NCI-H1092 treated with DMSO at 0.1 percent for 48 hours (cell line): ENCODE results near the gene GPD1L.
"Not testable (repeated sequence)": the region's sequence is repeated elsewhere in the genome, so short reads cannot be mapped to it uniquely, and the experiment has no call there.

Experiments
- DNase-seq: peaks from one replicate; lab custom pipeline; 2025; lab: John Stamatoyannopoulos, UW

Gene GPD1L

GRCh38 chr3:32105291-32106131, 909 bp upstream of the GPD1L start:
- no peak for DNase-seq

GRCh38 chr3:32106929-32107362, 526 bp downstream of the GPD1L start:
- DNase-seq: no peak

GRCh38 chr3:32108224-32108623, 1.8 kb downstream of the GPD1L start:
- not testable (repeated sequence) for DNase-seq

GRCh38 chr3:32109256-32109655, 2.8 kb downstream of the GPD1L start:
- peak; percentile 91 for DNase-seq

- no peak for DNase-seq
Measured at GRCh38 chr3:32110233-32110760, 3.9 kb downstream of the GPD1L start.

- no peak for DNase-seq
Measured at GRCh38 chr3:32111560-32111959, 5.1 kb downstream of the GPD1L start.

- no peak for DNase-seq
Measured at GRCh38 chr3:32113566-32113965, 7.1 kb downstream of the GPD1L start.

- no peak for DNase-seq
Measured at GRCh38 chr3:32113981-32114545, 7.6 kb downstream of the GPD1L start.

- DNase-seq: not testable (repeated sequence)
Measured at GRCh38 chr3:32114546-32115386, 8.3 kb downstream of the GPD1L start.

GRCh38 chr3:32117320-32117719, 10.9 kb downstream of the GPD1L start:
- DNase-seq: no peak

GRCh38 chr3:32118215-32118614, 11.8 kb downstream of the GPD1L start:
- DNase-seq: no peak

GRCh38 chr3:32120471-32120870, 14.1 kb downstream of the GPD1L start:
- no peak for DNase-seq

GRCh38 chr3:32121137-32121536, 14.7 kb downstream of the GPD1L start:
- DNase-seq: no peak

- DNase-seq: no peak
Measured at GRCh38 chr3:32123620-32124019, 17.2 kb downstream of the GPD1L start.

GRCh38 chr3:32125012-32125411, 18.6 kb downstream of the GPD1L start:
- no peak for DNase-seq

GRCh38 chr3:32126305-32127015, 20.0 kb downstream of the GPD1L start:
- no peak for DNase-seq

- no peak for DNase-seq
Measured at GRCh38 chr3:32127219-32127826, 20.9 kb downstream of the GPD1L start.

GRCh38 chr3:32128936-32129335, 22.5 kb downstream of the GPD1L start:
- no peak for DNase-seq

- no peak for DNase-seq
Measured at GRCh38 chr3:32129832-32130231, 23.4 kb downstream of the GPD1L start.

GRCh38 chr3:32132121-32132520, 25.7 kb downstream of the GPD1L start:
- no peak for DNase-seq

GRCh38 chr3:32132706-32133105, 26.3 kb downstream of the GPD1L start:
- DNase-seq: no peak
